Osteoblast (primary cell): ENCODE results near the gene COBL. TPM values are rescaled to one million over a fixed set of nuclear protein-coding genes. Genes with fewer than 3 reads are reported as not detected.

Source experiments
- DNase-seq: peaks from one replicate; pipeline ENCODE4 v3.0.0; 2011; ENCODE audit warnings: low spot score, mixed read lengths; ENCODE audit not compliant: insufficient read length; ENCODE audit errors: missing footprints
- H2AFZ ChIP-seq: 2 replicates; pipeline ENCODE4 v1.6.0; 2011; ENCODE audit warnings: mild to moderate bottlenecking, low read length
- H3K27ac ChIP-seq: 2 replicates; pipeline ENCODE4 v1.5.1; 2011; ENCODE audit warnings: mild to moderate bottlenecking, low read depth, low read length, moderate library complexity
- H3K27me3 ChIP-seq: 2 replicates; pipeline ENCODE4 v1.6.0; 2012; ENCODE audit warnings: mild to moderate bottlenecking, control low read depth, inconsistent platforms, low read length, moderate library complexity; ENCODE audit not compliant: insufficient read depth
- H3K36me3 ChIP-seq: 2 replicates; pipeline ENCODE4 v1.5.1; 2011; ENCODE audit warnings: mild to moderate bottlenecking, low read length, control low read depth, moderate library complexity; ENCODE audit not compliant: insufficient read depth
- H3K4me1 ChIP-seq: 2 replicates; pipeline ENCODE4 v1.5.1; 2011; ENCODE audit warnings: mild to moderate bottlenecking, low read length, control low read depth, moderate library complexity; ENCODE audit not compliant: insufficient read depth
- H3K4me2 ChIP-seq: 2 replicates; pipeline ENCODE4 v1.6.0; 2011; ENCODE audit warnings: mild to moderate bottlenecking, low read length; ENCODE audit not compliant: insufficient read depth
- H3K4me3 ChIP-seq: fragments of 200-600 bp; sonication (generic); 3 replicates; pipeline ENCODE4 v1.5.1; 2012; ENCODE audit warnings: mild to moderate bottlenecking, low read length, inconsistent platforms; ENCODE audit not compliant: insufficient read depth
- H3K79me2 ChIP-seq: 2 replicates; pipeline ENCODE4 v1.6.0; 2012; ENCODE audit warnings: mild to moderate bottlenecking, low read length, control low read depth, inconsistent platforms; ENCODE audit not compliant: insufficient read depth
- H3K9me3 ChIP-seq: 2 replicates; pipeline ENCODE4 v1.5.1; 2011; ENCODE audit warnings: low read depth, low read length, control low read depth
- H4K20me1 ChIP-seq: 2 replicates; pipeline ENCODE4 v1.6.0; 2012; ENCODE audit warnings: mild to moderate bottlenecking, low read length, control low read depth; ENCODE audit not compliant: insufficient read depth
- total RNA-seq: library from RNA; depleted of rRNA; stranded (reverse); fragments of >200 nt; gene quantifications from 2 replicates; pipeline ENCODE4 v1.2.3, GENCODE V29; 2012
- TF ChIP-seq, protein P1 (sequence below): IDR thresholded peaks from 2 replicates; pipeline ENCODE4 v1.5.1; 2011; ENCODE audit warnings: mild to moderate bottlenecking, low read depth, low read length, moderate library complexity; ENCODE audit errors: extremely low read depth

COBL gene
- total RNA-seq, 1 donor, result under 0.01 TPM

DNA sequence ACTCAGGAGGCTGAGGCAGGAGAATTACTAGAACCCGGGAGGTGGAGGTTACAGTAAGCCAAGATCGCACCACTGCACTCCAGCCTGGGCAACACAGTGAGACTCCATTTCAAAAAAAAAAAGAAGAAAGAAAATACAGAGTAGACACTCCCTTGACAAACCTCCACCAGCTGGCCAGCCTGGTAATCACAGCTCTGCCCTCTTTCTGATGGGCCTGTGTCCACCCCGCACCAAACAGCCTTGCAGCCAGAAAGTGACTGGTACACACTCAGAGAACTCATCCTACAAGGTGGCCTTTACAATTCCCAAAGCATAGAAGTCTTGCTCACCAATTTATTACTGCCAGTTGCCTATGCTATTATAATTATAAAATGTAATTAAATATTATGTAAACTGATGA is 66.6 kb downstream of the COBL start:
- Histone ChIP-seq H3K4me1 (no peaks in the 10 kb centered on the region), H3K27me3 (no peaks in the 10 kb centered on the region), H3K27ac (no peak overlapping the region), H2AFZ (no peak overlapping the region), H3K4me3 (no peak overlapping the region), H3K4me2 (no peak overlapping the region), H3K9me3 (no peaks in the 10 kb centered on the region), H3K36me3 (no peaks in the 10 kb centered on the region), H3K79me2 (no peaks in the 10 kb centered on the region), H4K20me1 (no peaks in the 10 kb centered on the region)
- DNase-seq, result no peak
- TF ChIP-seq, protein P1, sequence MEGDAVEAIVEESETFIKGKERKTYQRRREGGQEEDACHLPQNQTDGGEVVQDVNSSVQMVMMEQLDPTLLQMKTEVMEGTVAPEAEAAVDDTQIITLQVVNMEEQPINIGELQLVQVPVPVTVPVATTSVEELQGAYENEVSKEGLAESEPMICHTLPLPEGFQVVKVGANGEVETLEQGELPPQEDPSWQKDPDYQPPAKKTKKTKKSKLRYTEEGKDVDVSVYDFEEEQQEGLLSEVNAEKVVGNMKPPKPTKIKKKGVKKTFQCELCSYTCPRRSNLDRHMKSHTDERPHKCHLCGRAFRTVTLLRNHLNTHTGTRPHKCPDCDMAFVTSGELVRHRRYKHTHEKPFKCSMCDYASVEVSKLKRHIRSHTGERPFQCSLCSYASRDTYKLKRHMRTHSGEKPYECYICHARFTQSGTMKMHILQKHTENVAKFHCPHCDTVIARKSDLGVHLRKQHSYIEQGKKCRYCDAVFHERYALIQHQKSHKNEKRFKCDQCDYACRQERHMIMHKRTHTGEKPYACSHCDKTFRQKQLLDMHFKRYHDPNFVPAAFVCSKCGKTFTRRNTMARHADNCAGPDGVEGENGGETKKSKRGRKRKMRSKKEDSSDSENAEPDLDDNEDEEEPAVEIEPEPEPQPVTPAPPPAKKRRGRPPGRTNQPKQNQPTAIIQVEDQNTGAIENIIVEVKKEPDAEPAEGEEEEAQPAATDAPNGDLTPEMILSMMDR, result no peak

DNA sequence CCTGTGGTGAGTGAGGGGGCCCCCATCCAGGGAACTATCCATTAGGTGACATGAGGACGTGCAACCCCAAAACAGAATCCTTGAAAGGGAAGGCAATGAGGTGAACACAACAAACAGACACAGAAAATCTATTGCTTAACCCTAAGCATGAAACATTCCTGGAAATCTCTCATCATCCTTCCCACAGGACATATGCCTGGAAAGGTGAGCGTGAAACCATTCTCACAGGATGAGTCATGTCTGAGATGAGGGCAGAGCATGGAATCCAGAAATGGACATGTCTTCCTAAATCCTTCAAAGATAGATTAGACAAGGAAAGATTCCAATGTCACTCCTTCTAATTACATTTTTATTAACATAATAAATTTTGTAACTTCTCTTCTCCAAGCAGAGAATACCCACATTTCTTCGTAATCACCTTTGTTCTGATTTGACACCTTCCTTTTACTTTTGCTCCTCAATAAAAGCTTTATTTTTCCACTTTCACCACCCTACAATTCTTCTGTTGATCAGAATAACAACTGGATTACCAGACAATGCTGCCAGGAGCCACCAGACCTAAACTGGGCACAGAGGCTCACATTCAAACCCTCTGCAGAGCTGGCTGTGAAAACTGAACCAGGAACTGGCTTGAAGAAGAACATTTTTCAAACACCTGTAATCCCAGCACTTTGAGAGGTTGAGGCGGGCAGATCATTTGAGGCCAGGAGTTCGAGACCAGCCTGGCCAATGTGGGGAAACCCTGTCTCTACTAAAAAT is 67.2 kb downstream of the COBL start:
- TF ChIP-seq, protein P1, result no peak
- H3K9me3 ChIP-seq, result no peaks in the 10 kb centered on the region
- H3K4me3 ChIP-seq, result no peak overlapping the region
- no peaks in the 10 kb centered on the region for H4K20me1 ChIP-seq
- no peaks in the 10 kb centered on the region for H3K36me3 ChIP-seq
- H3K4me2 ChIP-seq, result no peak overlapping the region
- H3K27ac ChIP-seq, result no peak overlapping the region
- DNase-seq, result no peak
- no peaks in the 10 kb centered on the region for H3K4me1 ChIP-seq
- no peak overlapping the region for H2AFZ ChIP-seq
- no peaks in the 10 kb centered on the region for H3K79me2 ChIP-seq
- no peaks in the 10 kb centered on the region for H3K27me3 ChIP-seq

DNA sequence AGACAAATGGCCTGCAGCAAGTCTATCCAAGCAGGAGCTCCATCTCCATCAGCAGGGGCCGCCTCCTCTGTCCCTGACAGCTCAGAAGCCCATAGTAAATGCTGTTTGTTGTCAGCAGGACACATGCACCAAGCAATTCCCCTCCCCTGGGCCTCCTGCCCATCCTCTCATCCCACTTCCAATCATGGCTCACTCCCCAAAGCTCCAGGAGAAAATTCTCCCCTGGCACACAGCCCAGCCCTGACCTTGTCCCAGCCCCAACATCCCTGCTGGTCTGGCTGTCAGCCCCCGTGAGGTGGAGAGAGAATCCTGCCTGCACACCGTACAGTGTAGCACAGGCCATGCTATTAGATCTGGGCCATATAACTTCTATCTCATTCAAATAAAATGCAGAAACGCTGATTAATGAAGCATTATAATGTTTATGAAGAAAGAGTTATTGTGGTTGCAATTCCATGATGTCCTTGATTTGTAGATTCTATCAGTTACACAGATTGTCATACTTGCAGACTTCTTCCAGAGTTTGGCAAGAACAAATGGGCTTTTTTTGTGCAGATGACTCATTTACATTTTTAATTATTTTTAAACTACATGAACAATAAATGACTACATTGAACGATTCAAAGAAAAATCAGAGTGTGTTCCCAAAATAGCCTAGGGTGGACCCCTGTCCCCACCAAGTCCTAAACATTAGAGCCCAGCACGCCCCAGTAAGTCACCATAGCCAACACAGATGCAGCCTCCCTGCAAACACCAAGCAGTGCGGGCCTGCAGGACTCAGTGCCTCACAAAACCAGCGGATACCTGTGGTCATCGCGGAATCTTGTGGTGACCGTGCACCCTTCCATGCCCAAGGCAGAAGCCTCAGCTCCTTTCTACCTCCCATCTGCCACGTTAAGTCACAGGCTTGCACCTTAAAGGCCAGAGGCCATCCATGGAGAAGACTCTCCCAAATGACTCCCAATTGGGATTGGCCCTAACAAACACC is 70.1 kb downstream of the COBL start:
- Histone ChIP-seq H3K36me3 (no peaks in the 10 kb centered on the region), H3K27me3 (no peaks in the 10 kb centered on the region), H3K4me2 (no peak overlapping the region), H3K79me2 (no peaks in the 10 kb centered on the region), H3K4me3 (no peak overlapping the region), H4K20me1 (no peaks in the 10 kb centered on the region), H3K9me3 (no peaks in the 10 kb centered on the region), H3K27ac (no peak overlapping the region), H3K4me1 (no peaks in the 10 kb centered on the region), H2AFZ (no peak overlapping the region)
- TF ChIP-seq, protein P1, result no peak
- DNase-seq, result no peak

DNA sequence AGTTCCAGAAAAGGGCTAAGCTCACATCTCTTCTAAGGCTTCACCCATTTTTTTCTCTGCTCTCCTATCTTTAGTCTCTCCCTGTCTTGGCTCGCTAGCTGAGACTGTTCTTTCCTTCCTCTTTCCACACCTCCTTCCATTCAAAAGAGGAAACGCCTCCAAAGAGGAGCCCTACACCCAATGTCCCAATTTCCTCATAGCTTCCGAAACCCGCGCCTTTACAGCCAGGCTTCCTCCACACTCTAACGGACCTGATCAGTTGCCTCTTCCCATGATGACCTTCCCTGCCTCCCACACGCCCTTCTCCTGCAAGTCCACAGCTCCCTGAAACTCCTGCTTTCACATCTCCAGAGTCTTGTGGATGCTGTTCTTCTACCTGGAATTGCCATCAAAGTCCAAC is 71.7 kb downstream of the COBL start:
- no peak overlapping the region for H3K4me2 ChIP-seq
- H3K27me3 ChIP-seq, result no peaks in the 10 kb centered on the region
- no peaks in the 10 kb centered on the region for H4K20me1 ChIP-seq
- no peaks in the 10 kb centered on the region for H3K36me3 ChIP-seq
- H2AFZ ChIP-seq, result no peak overlapping the region
- H3K4me3 ChIP-seq, result no peak overlapping the region
- no peaks in the 10 kb centered on the region for H3K79me2 ChIP-seq
- no peak for DNase-seq
- no peaks in the 10 kb centered on the region for H3K4me1 ChIP-seq
- H3K27ac ChIP-seq, result no peak overlapping the region
- TF ChIP-seq, protein P1, result no peak
- H3K9me3 ChIP-seq, result no peaks in the 10 kb centered on the region
